HG03342 (cell line): ENCODE data around the gene ZNF681.
A peak's percentile ranks its signal among the peaks of the same experiment; 100 is the strongest.
"Not testable (repeated sequence)": the region's sequence is repeated elsewhere in the genome, so short reads cannot be mapped to it uniquely, and the experiment has no call there.

ENCODE experiments used
- ATAC-seq: cut with Tn5 transposase; IDR thresholded peaks from one replicate; pipeline ENCODE4 v1.9.1; 2021; ENCODE audit warnings: mild to moderate bottlenecking, moderate library complexity; ENCODE audit not compliant: unreplicated experiment

The ZNF681 gene

DNA sequence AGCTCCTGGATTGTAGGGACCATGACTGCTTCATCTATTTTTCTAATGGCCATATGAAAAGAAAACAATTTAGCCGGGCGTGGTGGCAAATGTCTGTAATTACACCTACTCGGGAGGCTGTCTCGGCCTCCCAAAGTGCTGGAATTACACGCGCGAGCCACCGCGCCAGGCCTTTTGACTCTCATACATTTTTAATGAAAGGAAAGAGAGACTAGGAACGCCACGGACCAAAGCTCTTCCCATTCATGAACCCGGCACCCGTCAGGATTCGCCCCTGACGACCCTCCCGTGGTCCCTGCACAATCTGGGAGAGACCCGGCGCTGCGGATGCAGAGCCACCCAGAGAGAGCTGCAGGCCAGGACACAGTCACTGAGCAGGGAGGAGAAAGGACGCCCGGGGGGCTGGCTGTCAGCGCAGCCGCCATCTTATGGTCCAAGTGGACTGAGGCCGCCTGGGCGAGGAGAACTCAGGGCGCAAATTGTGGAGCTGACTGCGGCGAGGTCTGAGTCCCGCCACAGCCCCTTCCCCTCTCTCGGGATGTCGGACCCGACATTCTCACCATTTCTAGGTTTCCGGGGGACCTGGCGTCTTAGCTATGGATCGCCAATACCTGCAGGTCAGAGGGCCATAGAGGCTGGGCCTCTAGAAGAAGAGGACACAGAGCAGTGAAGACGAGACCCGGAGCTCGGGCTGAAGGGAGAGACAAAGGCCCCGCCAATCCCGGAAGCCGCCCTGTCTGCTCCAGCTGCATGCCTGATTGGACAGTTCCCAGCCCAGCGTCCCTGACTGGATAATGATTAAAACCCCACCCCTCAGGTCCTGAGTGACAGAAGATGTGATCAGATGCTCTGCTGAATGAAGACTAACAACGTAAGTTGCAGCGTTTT lies at the start of gene ZNF681:
Gene ZNF681, minus strand, starts transcription at position 705 of the 888 bp plus-strand sequence. Its CDS starts 142 bp downstream, at position 563.
- peak; percentile 87 for ATAC-seq

DNA sequence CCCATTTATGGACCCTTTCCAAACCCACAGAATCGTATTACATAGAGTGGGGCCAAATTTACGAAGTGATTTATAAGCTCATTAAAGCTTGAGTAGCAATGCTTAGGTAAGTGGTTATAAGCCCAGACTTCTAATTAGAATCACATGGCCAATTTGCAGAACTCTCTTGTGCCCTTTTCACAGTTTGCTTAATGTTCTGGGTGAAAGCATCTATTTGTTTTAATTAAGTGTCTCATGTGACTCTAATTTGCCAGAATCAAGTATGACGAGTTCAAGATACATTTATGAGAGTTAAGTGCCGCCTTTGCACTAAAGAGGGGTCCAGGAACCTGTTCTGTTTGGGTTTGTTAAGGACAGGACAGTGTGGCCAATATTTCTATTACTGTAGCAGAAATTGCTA lies 46.0 kb upstream of the ZNF681 start:
- no peak for ATAC-seq

DNA sequence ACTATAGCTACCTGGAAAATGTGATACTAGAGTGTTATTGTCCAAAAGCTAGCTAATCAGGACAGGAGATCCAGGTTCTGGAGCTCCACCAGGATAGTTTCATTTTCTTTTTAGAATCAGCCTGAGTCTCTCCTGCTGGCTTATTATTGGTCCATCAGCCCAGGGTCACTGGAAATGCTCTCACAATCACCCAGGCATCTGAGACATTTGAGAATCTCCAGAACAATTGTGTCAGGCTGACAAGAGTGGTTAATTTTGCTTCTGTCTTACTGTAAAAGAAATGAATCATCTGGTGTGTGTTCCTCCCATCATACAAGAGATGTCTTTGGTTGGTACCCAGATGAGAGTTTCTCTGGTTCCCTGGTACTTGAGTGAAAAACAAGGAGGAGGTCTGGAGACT lies 43.6 kb upstream of the ZNF681 start:
- ATAC-seq = no peak

DNA sequence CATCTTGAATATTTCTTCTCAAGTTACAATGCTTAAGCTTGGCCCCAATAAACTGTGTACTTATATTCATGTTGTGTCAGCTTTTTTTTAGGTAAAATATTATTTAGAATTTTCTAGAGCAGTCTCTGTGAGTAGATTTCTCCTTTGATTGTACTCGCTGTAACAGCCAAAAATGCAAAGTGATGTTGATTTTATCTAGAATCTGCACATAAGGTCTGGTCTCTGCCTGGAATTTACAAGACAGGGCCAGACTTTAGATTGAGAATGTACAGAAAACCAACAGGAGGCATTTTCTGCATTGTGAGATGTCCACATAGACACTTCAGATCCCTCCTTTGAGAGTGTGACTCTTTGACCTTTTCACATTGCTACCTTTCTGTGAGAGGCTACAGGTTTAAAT lies 43.1 kb upstream of the ZNF681 start:
- no peak for ATAC-seq

DNA sequence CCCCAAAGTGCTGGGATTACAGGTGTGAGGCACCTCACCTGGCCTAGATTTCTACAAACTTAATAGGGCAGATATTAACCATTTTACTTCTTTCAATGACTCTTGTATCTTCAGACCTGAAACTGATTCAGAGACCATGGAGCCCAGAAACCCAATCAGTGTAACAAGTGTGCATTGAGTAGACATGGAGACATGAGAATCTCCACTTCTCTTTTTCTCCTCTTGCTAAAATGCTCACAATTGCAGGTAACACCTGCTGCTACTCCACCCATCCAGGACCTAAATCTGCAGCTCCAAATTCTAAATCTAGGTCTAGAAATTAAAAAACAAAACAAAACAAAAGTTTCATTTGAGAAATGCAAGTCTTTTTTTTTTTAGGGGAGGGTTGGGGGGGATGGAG lies 42.2 kb upstream of the ZNF681 start:
- no peak for ATAC-seq

DNA sequence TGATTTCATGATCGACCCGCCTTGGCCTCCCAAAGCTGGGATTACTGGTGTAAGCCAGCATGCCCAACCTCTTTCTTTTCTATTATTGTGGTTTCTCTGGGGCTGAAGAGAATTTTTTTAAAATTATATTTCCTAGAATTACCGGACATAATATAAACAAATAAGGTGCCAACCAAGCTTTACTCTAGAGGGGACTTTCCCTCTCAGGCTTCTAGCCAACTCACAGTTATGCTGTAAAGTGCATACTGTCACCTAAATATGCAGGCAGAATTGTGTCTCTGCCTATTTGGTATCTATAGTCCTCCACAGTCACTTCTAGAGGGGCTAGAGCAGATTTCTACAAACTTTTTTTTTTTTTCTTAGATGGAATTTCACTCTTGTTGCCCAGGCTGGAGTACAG lies 41.6 kb upstream of the ZNF681 start:
- ATAC-seq = no peak

DNA sequence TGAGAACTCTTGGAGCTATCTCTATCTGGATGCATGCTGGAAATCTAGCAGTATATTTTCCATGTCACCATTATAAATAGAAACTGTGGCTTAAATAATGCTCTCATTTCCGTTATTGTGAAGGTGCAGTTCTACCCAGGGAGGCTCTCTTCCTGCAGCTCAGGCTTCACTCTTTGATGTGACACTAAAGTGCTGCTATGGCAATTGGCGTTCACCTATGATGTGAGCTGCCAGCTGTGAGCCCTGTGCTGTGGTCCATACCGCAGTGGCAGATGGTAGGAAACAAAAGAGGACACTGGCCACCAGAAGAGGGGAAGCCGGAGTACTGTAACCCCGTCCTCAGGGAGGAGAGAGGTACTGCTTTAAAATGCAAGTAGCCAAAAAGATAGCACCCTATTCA lies 40.6 kb upstream of the ZNF681 start:
- no peak for ATAC-seq

DNA sequence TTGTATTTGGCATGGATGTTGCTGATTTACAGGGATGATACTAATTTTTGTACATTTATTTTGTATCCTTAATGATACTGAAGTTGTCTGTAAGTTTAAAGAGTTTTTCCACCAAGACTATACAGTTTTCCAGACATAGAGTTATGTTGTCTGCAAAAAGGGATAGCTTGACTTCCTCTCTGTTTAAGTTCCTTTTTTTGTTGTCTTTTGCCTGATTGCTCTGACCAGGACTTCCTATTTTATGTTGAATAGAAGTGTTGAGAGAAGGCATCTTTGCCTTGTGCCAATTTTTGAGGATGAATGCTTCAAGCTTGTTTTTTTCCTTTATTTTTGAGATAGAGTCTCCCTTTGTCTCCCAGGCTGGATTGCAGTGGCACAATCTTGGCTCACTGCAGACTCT lies 36.8 kb upstream of the ZNF681 start:
- ATAC-seq = no peak

DNA sequence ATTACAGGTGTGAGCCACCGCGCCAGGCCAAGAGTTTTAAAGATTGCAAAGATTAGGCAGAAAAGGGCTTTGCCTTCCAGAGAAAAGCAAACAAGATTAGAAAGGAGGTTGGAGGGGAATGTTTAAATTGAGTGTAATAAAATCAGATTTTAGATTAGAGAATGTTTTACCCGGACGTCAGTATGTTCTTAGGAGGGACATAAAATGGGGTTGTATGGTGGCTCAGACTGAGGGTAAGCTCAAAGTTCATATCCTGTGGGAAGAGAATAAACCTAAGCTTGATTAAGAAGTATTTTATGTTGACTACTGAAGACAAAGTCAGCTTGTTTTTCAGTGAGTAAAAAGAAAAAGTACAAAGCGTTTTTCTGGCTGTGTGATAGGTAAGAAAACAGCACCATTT lies 34.1 kb upstream of the ZNF681 start:
- ATAC-seq = no peak

DNA sequence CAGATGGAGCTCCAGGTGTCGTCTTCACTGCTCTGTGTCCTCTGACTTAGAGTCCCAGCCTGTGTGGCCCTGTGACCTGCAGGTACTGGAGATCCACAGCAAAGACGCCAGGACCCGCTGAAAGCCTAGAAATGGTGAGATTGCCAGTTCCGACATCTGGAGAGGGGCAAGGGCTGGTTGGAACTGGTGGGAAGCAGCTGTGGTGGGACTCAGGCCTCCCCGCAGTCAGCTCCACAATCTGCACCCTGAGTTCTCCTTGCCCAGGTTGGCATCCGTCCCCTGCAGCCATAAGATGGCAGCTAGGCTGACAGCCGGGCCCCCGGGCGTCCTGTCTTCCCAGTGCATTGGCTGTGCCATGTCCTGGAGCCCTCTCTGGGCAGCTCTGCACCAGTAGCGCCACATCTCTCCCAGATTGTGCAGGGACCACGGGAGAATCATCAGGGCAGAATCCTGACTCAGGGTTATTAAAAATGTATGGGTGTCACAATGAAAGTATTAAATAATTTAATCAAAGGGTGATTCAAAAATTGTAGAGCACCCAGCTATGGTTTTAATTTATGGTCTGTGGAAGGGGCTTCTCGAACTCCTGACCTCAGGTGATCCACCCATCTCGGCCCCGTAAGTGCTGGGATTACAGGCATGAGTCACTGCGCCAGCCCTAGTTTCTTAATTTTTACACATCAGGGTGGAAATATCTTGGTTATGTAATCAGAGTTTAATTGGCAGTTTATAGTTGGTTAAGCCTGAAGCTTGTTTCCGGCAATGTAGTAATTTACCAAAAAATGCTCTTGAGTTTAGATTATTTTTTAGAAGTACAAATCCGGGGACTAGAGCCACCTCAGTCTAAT lies 32.2 kb upstream of the ZNF681 start:
- no peak for ATAC-seq

DNA sequence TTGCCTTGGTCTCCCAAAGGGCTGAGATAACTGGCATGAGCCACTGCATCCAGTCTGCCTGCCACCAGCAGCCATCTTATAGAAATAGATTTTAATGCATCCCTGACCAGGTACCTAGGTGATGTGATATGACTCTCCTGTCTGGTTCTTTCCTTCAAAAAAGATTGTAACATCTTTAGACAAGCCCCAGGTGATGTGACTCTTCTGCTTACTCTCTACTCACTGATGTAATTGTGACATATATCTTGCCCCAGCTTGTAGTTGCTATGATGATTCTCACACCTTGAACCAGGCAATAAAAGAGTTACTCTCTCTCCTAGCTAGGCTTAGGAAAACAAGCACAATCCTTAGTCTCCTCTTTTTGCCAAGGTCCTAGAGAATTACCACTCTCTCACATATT lies 30.6 kb upstream of the ZNF681 start:
- no peak for ATAC-seq

DNA sequence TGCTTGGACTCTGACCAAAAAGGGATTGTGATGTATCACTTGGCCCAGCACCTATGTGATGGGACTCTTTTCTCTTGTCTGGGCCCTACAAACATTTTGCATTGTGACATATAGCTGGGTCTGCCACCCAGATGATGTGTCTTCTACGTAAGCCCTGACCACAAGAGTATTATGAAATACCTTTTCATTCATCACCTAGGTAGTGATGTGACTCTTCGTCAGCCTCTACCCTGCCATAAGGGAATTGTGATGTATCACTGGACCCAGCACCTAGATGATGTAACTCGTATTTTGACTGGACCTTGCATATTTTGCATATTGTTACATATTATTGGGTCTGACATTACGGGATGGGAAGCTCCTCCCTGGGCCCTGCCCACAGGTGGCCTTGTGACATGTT lies 29.7 kb upstream of the ZNF681 start:
- no peak for ATAC-seq

DNA sequence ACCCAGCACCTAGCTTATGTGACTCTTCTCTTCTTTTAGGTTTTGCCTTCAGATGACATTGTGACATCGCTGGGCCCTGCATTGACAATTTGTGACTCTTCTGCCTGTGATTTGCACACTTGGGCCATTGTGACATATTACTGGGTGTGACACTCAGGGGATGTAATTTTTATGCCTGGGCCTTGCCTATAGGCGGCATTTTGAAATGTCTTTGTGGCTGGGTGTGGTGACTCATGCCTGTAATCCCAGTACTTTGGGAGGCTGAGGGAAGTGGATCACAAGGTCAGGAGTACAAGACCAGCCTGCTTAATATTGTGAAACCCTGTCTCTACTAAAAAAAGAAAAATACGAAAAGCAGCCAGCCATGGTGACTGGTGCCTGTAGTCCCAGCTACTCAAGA lies 28.4 kb upstream of the ZNF681 start:
- no peak for ATAC-seq

DNA sequence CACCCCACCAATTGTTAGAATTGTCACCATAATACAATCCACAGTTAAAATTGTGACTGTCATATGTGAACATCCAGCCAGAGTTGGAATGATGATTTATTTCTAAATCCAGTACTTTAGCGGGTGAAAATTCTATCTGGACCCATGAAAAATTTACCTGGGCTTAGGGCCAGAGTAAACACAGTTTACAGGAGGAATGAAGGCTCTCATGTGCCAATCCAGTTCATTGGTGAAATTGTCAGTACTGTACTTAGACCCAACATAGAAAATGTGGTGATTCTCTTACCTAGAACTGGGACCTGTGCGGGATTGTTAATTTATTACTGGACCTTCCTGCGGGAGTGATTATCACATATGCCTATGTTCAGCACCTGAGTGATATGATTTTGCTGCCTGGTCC lies 27.3 kb upstream of the ZNF681 start:
- ATAC-seq = no peak

DNA sequence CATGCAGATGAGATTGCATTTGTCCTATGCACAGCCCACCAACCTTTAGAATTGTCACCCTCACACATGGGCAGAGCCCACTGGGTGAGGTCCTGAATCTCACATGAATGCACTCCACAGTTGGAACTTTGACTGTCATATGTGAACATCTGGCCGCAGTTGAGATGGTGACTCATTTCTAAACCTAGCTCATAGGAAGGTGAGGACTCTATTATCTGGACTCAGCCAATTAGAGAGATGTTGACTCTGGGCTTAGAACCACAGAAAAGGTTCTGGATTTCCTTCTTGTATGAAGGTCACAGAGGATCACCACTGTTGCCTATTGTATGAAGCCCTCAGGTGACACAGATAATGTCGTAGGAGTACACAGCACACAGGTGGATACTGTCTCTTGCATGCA lies 25.6 kb upstream of the ZNF681 start:
- no peak for ATAC-seq

DNA sequence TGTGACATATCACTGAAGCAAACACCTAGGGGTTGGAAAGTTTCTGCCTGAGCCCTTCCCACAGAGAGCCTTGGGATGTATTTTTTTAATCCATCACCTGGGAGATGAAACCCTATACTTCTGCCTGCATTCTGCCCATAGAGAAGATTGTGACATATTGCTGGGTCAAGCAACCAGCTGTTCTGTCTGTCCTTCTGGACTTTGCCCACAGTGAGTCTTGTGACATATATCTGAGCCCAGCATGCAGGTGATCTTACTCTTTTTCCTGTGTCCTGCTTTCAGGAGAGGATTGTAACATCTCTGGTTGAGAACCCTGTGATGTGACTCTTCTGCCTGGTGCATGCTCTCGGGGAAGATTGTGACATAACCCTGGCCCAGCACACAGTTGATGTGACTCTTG lies 24.9 kb upstream of the ZNF681 start:
- no peak for ATAC-seq

DNA sequence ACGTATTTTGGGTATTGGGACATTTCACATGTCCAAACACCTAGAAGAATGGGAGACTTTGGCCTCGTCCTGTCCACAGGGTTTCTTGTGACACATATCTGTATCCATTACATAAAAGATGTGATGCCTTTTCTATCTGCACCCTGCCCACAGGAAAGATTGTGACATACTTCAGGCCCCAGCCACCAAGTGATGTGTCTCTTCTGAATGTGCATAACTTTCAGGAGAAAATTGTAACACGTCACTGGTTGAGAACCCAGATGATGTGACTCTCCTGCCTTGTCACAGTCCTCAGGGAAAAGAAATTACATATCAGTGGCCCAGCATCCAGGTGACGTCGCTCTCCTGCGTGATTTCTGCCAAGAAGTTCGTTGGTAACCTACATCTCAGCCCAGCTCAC lies 21.0 kb upstream of the ZNF681 start:
- no peak for ATAC-seq

DNA sequence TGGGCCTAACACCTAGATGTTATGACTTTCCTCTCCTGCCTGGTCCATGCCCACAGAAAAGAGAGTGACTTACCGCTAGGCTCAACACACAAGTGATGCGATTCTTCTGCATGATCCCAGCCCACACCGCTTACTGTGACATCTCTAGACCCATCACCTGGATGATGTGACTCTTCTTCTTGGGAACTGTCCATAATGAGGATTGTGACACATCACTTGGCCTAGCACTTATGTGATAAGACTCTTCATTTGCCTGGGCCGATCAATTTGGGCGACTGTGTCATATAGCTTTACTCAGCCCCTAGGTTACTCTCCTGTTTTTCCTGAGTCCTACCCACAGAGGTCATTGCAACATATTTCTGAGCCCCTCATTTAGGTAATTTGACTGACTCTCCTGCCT lies 19.9 kb upstream of the ZNF681 start:
- ATAC-seq = no peak

DNA sequence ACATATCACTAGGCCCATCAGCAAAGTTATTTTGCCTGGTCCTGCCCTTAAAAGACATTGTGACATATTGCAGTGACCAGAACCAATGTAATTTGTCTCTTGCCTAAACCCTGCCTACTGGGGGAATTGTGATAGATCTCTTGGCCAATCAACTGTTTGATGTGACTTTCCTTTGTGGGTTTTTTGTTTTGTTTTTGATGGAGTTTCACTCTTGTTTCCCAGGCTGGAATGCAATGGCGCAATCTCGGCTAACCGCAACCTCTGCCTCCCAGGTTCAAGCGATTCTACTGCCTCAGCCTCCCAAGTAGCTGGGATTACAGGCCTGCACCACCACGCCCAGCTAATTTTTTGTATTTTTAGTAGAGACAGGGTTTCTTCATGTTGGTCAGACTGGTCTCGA lies 19.3 kb upstream of the ZNF681 start:
- ATAC-seq = not testable (repeated sequence)

DNA sequence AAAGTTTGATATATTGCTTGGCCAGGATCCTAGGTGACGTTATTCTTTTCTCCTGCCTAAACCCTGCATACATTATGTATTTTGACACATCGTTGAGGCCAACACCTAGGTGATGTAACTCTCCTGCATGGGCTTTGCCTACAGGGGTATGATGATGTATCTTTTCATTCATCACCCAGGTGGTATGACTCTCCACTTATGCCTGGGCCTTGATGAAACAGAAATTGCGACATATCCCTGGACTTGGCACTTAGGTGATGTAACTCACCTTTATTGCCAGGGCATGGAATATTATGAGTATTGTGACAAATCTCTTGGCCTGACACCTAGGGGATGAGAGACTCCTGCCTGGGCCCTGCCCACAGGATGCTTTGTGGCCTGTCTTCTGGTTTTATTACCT lies 18.5 kb upstream of the ZNF681 start:
- no peak for ATAC-seq

DNA sequence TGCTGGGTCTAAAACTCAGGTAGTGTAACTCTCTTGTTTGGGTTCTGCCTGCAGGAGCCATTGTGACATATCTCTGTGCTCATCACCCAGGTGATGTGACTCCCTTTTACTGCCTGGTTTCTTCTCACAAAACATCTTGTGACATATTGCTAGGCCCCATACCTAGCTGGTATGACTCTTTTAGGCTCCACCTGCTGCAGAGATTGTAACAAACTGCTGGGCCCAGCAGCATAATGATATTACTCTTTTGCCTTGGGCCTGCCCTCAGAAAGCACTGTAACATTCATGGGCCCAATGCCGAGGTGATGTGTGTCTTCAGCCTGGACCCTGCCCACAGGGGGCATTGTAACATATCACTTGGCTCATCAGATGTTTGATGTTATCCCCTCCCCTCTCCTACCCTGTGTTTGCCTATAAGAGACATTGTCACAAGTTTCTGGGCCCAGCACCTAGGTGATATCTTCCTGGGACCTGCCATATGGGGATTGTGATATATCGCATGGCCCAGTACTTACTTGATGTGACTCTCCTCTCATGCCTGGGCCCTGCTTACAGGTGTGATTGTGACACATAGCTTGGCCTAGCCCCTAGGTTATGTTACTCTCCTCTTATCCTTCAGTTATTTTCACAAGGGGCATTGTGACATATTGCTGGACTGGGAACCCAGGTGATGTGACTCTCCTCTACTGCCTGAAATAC lies 18.0 kb upstream of the ZNF681 start:
- ATAC-seq = no peak
